NB4 (cell line): ENCODE data around the gene RCE1.

Experiments
- DNase-seq: peaks from one replicate; pipeline ENCODE4 v3.0.0; 2010; ENCODE audit warnings: low read depth
- H3K4me3 ChIP-seq: one replicate; pipeline ENCODE4 v1.5.1; 2011; ENCODE audit warnings: mild to moderate bottlenecking, low read depth, low read length, moderate library complexity
- CTCF ChIP-seq: IDR thresholded peaks from one replicate; pipeline ENCODE4 v1.5.1; 2012; ENCODE audit warnings: low read depth, low read length
- MYC ChIP-seq: IDR thresholded peaks from 2 replicates; pipeline ENCODE4 v1.6.1; 2011; ENCODE audit warnings: low read depth, low read length
- POLR2A ChIP-seq: IDR thresholded peaks from 2 replicates; pipeline ENCODE4 v1.6.1; 2011; ENCODE audit warnings: mild to moderate bottlenecking; ENCODE audit not compliant: insufficient read length; ENCODE audit errors: extremely low read depth
- TF ChIP-seq, protein P1 (sequence below): IDR thresholded peaks from 2 replicates; pipeline ENCODE4 v1.6.1; 2011; ENCODE audit warnings: low read depth, low read length

The RCE1 gene

GRCh38 chr11:66864924-66865697, 21.9 kb downstream of the RCE1 start:
- no peak for TF ChIP-seq CTCF
- no peak for TF ChIP-seq MYC
- TF ChIP-seq, protein P1, sequence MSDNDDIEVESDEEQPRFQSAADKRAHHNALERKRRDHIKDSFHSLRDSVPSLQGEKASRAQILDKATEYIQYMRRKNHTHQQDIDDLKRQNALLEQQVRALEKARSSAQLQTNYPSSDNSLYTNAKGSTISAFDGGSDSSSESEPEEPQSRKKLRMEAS, result no peak
- TF ChIP-seq POLR2A, result no peak
- H3K4me3 ChIP-seq, result no peak overlapping the region
- DNase-seq, result no peak

- no peak for DNase-seq
- H3K4me3 ChIP-seq, result no peak overlapping the region
- TF ChIP-seq CTCF (no peak), POLR2A (no peak), MYC (no peak)
- TF ChIP-seq, protein P1, result no peak
Observed at GRCh38 chr11:66866007-66866406, 22.8 kb downstream of the RCE1 start.

DNA sequence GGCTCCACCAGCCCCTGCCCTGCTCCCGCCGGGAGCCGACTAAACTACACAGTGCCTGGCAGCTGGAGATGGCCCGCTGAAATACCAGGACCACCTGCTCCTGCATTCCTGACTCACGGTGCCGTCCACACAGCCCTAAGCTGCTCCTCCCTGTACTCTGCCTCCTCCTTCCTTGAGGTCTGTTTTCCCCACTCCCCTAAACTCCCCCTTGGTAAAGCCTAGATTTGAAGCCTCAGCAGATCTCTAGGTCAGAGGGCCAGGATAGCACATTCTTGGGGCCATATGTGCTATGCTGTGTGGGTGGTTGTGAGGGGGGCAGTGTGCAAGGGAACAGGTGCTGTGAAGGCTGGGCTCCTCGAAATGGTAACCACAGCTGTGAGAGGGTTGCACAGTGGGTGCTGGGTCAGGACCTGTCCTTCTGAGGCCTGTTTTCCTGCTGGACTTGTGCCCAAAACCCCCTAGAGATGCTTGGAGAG, 23.3 kb downstream of the RCE1 start:
- no peak for TF ChIP-seq CTCF
- TF ChIP-seq POLR2A, result no peak
- no peak for TF ChIP-seq MYC
- TF ChIP-seq, protein P1, result no peak
- H3K4me3 ChIP-seq, result no peak overlapping the region
- DNase-seq, result no peak

GRCh38 chr11:66867425-66868040, 24.3 kb downstream of the RCE1 start:
- H3K4me3 ChIP-seq, result no peak overlapping the region
- TF ChIP-seq POLR2A, result no peak
- no peak for TF ChIP-seq CTCF
- no peak for TF ChIP-seq MYC
- TF ChIP-seq, protein P1, result 0 out of 2 replicates have a peak, but pooled peaks have one; percentile 5
- no peak for DNase-seq

DNA sequence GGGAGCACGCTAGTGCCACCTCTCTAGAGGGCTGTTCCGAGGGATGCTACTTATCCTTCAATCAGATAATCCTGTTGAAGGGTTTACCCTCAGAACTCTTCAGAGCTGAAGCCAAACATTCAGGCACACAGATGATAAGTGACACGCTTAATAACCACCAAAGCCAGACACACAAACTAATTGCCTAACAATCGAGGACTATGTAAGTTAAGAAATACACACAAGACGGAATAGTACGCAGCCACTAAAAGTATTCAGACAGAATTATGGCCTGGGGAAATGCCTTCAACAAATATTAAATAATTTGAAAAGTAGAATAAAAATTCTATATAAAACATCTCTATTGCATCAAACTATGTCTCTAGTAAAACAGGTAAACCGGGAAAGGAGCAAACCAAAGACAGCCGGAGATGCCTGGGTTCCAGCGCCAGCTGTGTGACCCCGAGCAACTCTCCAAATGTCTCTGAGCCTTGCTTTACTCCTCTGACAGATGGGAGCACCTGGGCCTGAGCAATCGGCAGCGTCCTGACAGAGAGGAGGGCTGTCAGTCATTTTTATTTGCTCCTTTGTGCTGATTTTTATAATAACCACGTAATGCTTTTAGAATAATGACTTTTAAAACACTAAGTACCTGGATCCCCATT, 25.0 kb downstream of the RCE1 start:
- TF ChIP-seq CTCF, result no peak
- TF ChIP-seq MYC, result no peak
- TF ChIP-seq, protein P1, result no peak
- TF ChIP-seq POLR2A, result peak; percentile 27
- no peak overlapping the region for H3K4me3 ChIP-seq

More for the DNA sequence above, 25.0 kb downstream of the RCE1 start:
- DNase-seq, result no peak
